ENCODE data around the gene ORC6.

DNA sequence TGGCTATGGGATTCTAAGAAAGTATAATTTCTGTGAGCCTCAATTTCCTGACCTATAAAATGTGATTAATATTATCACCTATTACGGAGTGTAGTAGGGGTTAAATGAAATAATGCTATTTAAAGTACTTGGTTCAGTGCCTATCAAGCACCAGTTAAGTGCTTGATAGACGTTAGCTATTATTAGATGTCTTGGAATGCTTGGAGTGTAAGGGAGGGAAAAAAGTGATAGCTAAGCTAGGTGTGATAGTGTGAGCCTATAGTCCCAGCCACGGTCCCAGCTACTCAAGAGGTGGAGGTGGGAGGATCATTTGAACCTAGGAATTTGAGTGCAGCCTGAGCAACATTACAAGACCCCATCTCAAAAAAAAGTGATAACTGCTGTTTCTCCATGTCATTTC is 7.5 kb downstream of the ORC6 start:
- TF ChIP-seq CTCF (conservative IDR thresholded peaks at IDR 0.05) (no peak), EZH2 (IDR thresholded peaks at IDR 0.05; ENCODE audit: low read depth) (no peak)
